ENCODE measurements around the gene CD59.

DNA sequence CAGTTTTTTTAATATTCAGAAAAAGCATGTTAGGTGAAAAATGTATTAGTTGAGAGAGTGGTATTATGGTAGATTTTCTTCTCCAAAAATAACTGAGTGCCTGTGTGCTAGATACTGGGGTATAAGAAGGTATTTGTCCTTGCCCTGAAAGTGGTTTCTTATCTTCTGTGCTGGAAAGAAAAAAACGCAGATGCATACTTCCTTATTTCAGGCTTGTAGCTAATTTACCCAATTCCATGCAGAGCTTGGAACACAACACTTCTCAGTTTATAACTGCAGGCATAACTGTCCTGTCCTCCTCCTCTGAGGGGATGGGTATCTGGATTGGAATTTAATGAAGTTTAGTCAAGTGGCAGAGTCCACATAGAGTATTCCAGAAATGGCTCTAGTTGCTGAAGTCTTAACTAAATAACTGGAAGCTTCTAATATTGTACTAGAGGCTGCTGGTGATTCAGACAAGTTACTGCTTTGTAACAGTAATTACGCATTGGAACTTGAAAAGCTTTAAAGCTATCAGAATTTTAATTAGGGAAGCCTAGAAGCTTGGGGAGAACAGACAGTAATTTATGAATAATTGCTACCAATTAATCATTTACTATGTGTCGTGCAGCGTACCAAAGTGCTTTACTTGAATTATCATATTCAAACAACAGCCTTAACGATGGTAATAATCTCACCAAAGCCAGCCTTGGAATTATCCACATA lies 22.9 kb downstream of the CD59 start:
- TF ChIP-seq, protein P1, sequence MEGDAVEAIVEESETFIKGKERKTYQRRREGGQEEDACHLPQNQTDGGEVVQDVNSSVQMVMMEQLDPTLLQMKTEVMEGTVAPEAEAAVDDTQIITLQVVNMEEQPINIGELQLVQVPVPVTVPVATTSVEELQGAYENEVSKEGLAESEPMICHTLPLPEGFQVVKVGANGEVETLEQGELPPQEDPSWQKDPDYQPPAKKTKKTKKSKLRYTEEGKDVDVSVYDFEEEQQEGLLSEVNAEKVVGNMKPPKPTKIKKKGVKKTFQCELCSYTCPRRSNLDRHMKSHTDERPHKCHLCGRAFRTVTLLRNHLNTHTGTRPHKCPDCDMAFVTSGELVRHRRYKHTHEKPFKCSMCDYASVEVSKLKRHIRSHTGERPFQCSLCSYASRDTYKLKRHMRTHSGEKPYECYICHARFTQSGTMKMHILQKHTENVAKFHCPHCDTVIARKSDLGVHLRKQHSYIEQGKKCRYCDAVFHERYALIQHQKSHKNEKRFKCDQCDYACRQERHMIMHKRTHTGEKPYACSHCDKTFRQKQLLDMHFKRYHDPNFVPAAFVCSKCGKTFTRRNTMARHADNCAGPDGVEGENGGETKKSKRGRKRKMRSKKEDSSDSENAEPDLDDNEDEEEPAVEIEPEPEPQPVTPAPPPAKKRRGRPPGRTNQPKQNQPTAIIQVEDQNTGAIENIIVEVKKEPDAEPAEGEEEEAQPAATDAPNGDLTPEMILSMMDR (IDR thresholded peaks at IDR 0.05) = no peak
- TF ChIP-seq POLR2AphosphoS5 (IDR thresholded peaks at IDR 0.05) = no peak
- TF ChIP-seq POLR2A (IDR thresholded peaks at IDR 0.05) = no peak
